ENCODE measurements around the gene BMPR1B. TPM values are rescaled to one million over a fixed set of nuclear protein-coding genes. Genes with fewer than 3 reads are reported as not detected.

BMPR1B gene
- total and polyA plus RNA-seq, 4 donors, result 0.27 to 0.70 (median 0.48) TPM

DNA sequence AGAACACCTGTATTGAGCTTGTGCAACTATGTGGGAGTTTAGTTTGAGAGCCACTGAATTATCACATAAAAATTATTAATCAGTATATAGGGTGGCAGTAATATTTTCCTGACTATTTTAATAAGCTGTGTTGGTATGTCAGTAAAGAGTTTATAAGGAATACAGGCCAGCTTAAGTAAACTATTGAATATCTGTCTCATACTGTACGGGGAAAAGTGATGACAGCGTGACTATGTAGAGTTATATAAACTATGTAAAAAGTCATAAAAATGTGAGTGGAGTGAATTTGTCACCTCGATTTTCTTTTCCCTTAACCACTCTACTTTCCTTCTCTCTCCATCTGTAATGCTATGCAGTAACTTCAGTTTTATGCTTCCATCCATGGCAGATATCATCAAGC, 250.2 kb downstream of the BMPR1B start:
- Histone ChIP-seq H3K27me3 (ENCODE audit: control insufficient read depth in 4 of 4, insufficient read depth in 4 of 4, low read length in 3 of 4) (peaks cover 0 to 5% (median 0%) of the 10 kb centered on the region in 4 donors), H3K4me1 (ENCODE audit: control insufficient read depth in 4 of 4, insufficient read depth in 4 of 4, low read length in 3 of 4) (no peaks in the 10 kb centered on the region), H3K9ac (ENCODE audit: low read depth in 1 of 2, low read length in 2 of 2) (no peak overlapping the region), H3K4me3 (ENCODE audit: low read depth in 1 of 3, low read length in 3 of 3) (no peak overlapping the region), H3K36me3 (ENCODE audit: control insufficient read depth in 4 of 4, insufficient read depth in 3 of 4, low read depth in 1 of 4, low read length in 3 of 4) (no peaks in the 10 kb centered on the region), H3K9me3 (ENCODE audit: control insufficient read depth in 4 of 4, low read length in 3 of 4) (no peaks in the 10 kb centered on the region), H3K27ac (ENCODE audit: low read depth in 1 of 2, low read length in 2 of 2) (no peak overlapping the region)
- TF ChIP-seq REST (IDR thresholded peaks at IDR 0.05), result no peak
- no peak for TF ChIP-seq EGR1 (IDR thresholded peaks at IDR 0.05; ENCODE audit: low read depth in 2 of 2)
- no peak for TF ChIP-seq GABPA (IDR thresholded peaks at IDR 0.05 in 1 of 2, conservative IDR thresholded peaks at IDR 0.05 in 1 of 2)
- no peak for TF ChIP-seq MAX (IDR thresholded peaks at IDR 0.05)
- no peak for TF ChIP-seq SP1 (IDR thresholded peaks at IDR 0.05)
- TF ChIP-seq TAF1 (conservative IDR thresholded peaks at IDR 0.05), result no peak
- no peak for TF ChIP-seq HNF4G (IDR thresholded peaks at IDR 0.05)
- no peak for TF ChIP-seq ZBTB33 (IDR thresholded peaks at IDR 0.05)
- TF ChIP-seq, protein P1, sequence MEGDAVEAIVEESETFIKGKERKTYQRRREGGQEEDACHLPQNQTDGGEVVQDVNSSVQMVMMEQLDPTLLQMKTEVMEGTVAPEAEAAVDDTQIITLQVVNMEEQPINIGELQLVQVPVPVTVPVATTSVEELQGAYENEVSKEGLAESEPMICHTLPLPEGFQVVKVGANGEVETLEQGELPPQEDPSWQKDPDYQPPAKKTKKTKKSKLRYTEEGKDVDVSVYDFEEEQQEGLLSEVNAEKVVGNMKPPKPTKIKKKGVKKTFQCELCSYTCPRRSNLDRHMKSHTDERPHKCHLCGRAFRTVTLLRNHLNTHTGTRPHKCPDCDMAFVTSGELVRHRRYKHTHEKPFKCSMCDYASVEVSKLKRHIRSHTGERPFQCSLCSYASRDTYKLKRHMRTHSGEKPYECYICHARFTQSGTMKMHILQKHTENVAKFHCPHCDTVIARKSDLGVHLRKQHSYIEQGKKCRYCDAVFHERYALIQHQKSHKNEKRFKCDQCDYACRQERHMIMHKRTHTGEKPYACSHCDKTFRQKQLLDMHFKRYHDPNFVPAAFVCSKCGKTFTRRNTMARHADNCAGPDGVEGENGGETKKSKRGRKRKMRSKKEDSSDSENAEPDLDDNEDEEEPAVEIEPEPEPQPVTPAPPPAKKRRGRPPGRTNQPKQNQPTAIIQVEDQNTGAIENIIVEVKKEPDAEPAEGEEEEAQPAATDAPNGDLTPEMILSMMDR (IDR thresholded peaks at IDR 0.05; ENCODE audit: low read depth, low read length, missing input control), result no peak
- TF ChIP-seq RAD21 (IDR thresholded peaks at IDR 0.05), result no peak
- no peak for TF ChIP-seq RXRA (IDR thresholded peaks at IDR 0.05)
- no peak for TF ChIP-seq NR2F2 (IDR thresholded peaks at IDR 0.05)
- TF ChIP-seq FOXA2 (IDR thresholded peaks at IDR 0.05), result no peak
- no peak for DNase-seq (ENCODE audit: low spot score)
- 83% methylated on average over 3 of the region's 3 CpGs for WGBS

DNA sequence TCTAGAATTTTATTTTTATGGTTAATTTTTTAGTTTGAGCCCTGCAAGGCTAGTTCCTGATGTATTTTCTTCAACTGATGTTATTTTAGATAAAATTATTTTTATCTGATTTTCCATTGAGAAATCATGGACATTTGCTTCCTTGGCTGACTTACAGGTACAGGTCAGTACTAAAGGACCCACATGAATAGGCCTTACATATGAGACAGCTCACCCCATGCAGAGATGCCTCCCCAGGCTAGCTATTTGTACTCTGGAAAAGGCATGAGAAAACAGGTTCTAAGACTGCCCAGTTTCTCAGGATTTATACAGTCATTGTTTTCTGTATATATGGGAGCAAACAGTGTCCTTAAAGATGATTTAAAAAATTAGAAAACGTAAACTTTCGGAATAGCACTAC, 255.5 kb downstream of the BMPR1B start:
- Histone ChIP-seq H3K4me1 (ENCODE audit: control insufficient read depth in 4 of 4, insufficient read depth in 4 of 4, low read length in 3 of 4) (peaks cover 0 to 10% (median 6%) of the 10 kb centered on the region in 4 donors), H3K36me3 (ENCODE audit: control insufficient read depth in 4 of 4, insufficient read depth in 3 of 4, low read depth in 1 of 4, low read length in 3 of 4) (no peaks in the 10 kb centered on the region)
- 94% methylated on average over 2 of the region's 2 CpGs for WGBS
- TF ChIP-seq ZBTB33 (IDR thresholded peaks at IDR 0.05), result no peak
- TF ChIP-seq REST (IDR thresholded peaks at IDR 0.05), result no peak
- TF ChIP-seq EGR1 (IDR thresholded peaks at IDR 0.05; ENCODE audit: low read depth in 2 of 2), result no peak
- TF ChIP-seq JUND (IDR thresholded peaks at IDR 0.05), result no peak
- TF ChIP-seq FOXA1 (IDR thresholded peaks at IDR 0.05), result no peak
- no peak for TF ChIP-seq TAF1 (conservative IDR thresholded peaks at IDR 0.05)
- no peak for TF ChIP-seq SP1 (IDR thresholded peaks at IDR 0.05)
- TF ChIP-seq ATF3 (IDR thresholded peaks at IDR 0.05), result no peak
- no peak for TF ChIP-seq GABPA (IDR thresholded peaks at IDR 0.05 in 1 of 2, conservative IDR thresholded peaks at IDR 0.05 in 1 of 2)

More for the DNA sequence above, 255.5 kb downstream of the BMPR1B start:
- Histone ChIP-seq H3K4me3 (ENCODE audit: low read depth in 1 of 3, low read length in 3 of 3) (no peak overlapping the region), H3K9ac (ENCODE audit: low read depth in 1 of 2, low read length in 2 of 2) (no peak overlapping the region), H3K9me3 (ENCODE audit: control insufficient read depth in 4 of 4, low read length in 3 of 4) (no peaks in the 10 kb centered on the region), H3K27ac (ENCODE audit: low read depth in 1 of 2, low read length in 2 of 2) (no peak overlapping the region), H3K27me3 (ENCODE audit: control insufficient read depth in 4 of 4, insufficient read depth in 4 of 4, low read length in 3 of 4) (peaks cover 0 to 3% (median 0%) of the 10 kb centered on the region in 4 donors)
- DNase-seq (ENCODE audit: low spot score), result no peak

Measured in liver (tissue), 9 donors.